Activated gamma-delta T cell treated with Interleukin-2 at 50 U/mL for 16 hours (primary cell): ENCODE results near the gene RBM27.
"Not testable (repeated sequence)": the region's sequence is repeated elsewhere in the genome, so short reads cannot be mapped to it uniquely, and the experiment has no call there.

ENCODE experiments used
- DNase-seq: peaks from one replicate; pipeline ENCODE4 v3.0.0-alpha.2; 2020

Gene RBM27

GRCh38 chr5:146209714-146210113 lies 6.3 kb downstream of the RBM27 start:
- DNase-seq = no peak

GRCh38 chr5:146210810-146211209 lies 7.4 kb downstream of the RBM27 start:
- not testable (repeated sequence) for DNase-seq

GRCh38 chr5:146213210-146213826 lies 9.9 kb downstream of the RBM27 start:
- no peak for DNase-seq

GRCh38 chr5:146214881-146215280 lies 11.5 kb downstream of the RBM27 start:
- not testable (repeated sequence) for DNase-seq

- no peak for DNase-seq
These were observed 14.8 kb downstream of the RBM27 start for GRCh38 chr5:146218168-146218567.

GRCh38 chr5:146219243-146219642 lies 15.8 kb downstream of the RBM27 start:
- no peak for DNase-seq

GRCh38 chr5:146221234-146221633 lies 17.8 kb downstream of the RBM27 start:
- no peak for DNase-seq

GRCh38 chr5:146222005-146222404 lies 18.6 kb downstream of the RBM27 start:
- DNase-seq = no peak

- no peak for DNase-seq
These were observed 19.8 kb downstream of the RBM27 start for GRCh38 chr5:146223179-146223578.

- DNase-seq = no peak
These were observed 25.8 kb downstream of the RBM27 start for GRCh38 chr5:146229222-146229621.

- no peak for DNase-seq
These were observed 28.8 kb downstream of the RBM27 start for GRCh38 chr5:146232223-146232622.

GRCh38 chr5:146233441-146233840 lies 30.0 kb downstream of the RBM27 start:
- DNase-seq = no peak

- DNase-seq = no peak
These were observed 35.6 kb downstream of the RBM27 start for GRCh38 chr5:146238973-146239372.

GRCh38 chr5:146240951-146241350 lies 37.5 kb downstream of the RBM27 start:
- DNase-seq = no peak

GRCh38 chr5:146243247-146243646 lies 39.8 kb downstream of the RBM27 start:
- DNase-seq = no peak

GRCh38 chr5:146248561-146248960 lies 45.2 kb downstream of the RBM27 start:
- DNase-seq = no peak

GRCh38 chr5:146249801-146250200 lies 46.4 kb downstream of the RBM27 start:
- no peak for DNase-seq
